LNCAP (cell line): Measurements from ENCODE around the gene MYLK2.

Experiments
- CTCF ChIP-seq: fragments of 450-650 bp; IDR thresholded peaks from 2 replicates; pipeline ENCODE4 v1.5.1; 2017; ENCODE audit warnings: mild to moderate bottlenecking

MYLK2 gene

GRCh38 chr20:31838646-31839292 is 19.6 kb downstream of the MYLK2 start:
- no peak for TF ChIP-seq CTCF

DNA sequence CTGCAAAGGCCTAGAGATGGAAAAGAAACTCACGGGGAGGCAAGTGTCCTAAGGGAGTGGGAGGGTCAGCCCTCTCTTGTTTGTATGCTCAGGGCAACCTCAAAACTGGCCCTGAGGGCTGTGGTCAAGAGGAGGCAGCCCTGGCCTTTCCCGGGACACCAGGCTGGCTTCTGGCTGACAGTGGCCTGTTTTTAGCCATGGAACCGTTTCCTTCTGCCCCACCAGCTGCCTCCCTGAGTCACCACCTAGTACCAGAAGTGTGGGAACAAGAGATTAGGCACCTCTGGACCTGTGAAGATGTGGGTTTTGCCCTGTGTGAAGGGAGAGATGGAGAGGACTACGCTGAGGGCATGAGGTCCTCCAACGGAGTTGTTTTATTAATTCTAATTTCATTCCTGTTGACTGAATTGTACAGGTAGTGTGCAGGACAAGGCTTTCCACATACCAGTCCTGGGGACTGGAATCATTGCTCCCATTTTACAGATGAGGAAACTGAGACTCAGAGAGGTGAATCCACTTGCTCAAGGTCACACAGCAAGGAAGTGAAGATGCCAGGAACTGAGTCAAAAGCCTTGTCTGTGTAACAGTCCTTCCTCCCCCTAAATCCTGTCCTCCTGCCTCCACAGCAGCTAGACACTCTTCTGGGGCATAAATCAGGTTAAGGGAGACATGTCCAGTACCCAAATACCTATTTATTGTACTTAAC is 20.8 kb downstream of the MYLK2 start:
- TF ChIP-seq CTCF = no peak

DNA sequence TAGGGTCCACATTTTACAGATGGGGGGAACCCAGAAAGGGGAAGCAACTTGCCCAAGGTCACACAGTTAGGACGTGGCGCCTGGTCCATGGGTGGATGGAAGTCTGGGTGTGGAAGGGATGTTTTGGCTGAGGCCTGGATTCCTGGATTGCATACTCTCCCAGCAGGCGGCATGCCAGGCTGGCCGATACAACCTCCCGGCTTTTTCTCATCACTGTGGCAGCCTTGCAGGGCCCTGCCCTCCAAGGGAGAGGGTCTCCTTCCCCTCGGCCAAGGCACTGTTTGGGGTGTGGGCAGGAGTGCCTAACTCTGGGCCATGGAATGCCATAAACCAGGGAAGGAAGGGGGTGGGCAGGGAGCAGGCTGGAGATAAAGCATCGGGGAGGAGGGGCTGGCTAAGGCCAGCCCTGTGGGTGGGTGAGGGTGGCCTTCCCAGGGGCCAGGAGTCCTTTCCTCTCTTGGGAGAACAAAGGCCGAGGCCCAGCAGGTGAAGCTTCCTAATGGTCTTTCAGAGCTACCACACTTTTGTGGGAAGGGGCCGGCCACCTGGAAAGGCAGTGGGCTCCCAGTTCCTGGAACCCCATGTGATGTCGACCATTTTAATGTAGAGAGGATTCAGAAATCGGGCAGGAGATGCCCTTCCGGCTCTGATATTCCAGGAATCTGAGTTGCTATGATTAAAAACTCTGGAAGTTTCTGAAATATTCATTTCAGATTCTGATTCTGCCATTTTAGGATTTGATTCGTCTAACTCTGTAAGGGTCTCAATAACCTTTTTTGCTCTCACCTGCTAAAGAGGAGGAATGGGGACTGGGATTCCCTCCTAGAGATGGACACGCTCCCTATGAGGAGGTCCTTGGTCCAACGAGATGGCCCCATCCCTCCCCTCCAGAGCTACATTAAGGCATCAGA is 22.0 kb downstream of the MYLK2 start:
- TF ChIP-seq CTCF = no peak

DNA sequence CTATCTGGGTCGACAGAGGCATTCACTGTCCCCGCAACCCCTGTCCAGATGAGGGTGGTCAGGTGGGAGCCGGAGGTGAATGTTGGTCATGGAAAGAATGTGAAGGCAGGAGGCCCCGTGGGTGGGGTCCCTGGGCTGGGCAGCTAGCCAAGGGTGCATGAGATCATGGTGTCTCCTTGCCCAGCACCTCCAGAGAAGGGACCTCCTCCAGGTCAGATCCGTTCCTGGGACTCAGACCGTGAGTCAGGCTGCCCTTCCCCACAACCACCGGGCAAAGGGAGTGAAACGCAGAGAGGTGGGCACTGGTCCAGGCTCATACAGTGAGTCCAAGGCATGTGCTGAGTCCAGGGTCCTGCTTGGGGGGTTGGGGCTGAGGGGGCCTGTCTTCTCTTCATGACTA is 22.8 kb downstream of the MYLK2 start:
- no peak for TF ChIP-seq CTCF

- TF ChIP-seq CTCF = no peak
Observed at GRCh38 chr20:31842471-31843157, 23.5 kb downstream of the MYLK2 start.

DNA sequence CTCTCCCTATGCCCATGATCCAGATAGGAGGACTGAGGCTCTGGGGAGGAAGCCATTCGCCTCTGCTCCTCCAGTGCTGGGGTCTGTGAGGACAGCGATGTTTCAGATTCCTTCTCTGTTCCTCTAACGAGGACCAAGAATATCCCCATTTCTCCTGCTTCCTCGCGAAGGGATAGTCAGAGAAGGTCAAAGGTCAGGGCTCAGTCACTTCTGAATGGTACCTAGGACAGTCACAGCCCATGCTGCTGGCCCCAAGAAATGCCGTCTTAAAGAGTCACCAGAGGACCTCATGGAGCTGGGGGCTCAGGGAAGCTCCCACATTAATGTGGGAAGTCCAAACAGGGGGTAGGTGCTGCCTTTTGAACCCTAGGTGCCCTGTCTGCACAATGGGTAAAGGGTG is 24.1 kb downstream of the MYLK2 start:
- no peak for TF ChIP-seq CTCF

DNA sequence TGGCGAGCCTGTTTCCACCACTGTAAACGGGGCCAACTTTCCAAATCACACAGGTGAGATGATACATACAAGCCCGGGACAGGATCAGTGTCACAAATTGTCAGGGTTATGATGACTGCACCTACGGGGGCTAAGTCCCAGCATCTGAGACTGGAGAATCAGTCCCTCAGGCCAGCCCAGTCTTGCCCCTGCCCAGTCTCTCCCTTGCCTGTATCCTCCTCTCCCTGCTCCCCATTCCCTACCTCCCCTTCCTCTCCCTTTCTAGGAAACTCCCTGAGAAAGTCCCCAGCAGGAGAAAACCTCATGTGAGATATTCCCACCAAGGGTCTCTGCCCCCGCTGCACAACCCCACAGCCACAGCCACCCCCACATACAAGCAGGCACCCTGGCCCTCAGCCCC is 24.7 kb downstream of the MYLK2 start:
- no peak for TF ChIP-seq CTCF
